Hepatocyte (in vitro differentiated cells): Measurements from ENCODE around the gene LYRM4. TPM values are rescaled to one million over a fixed set of nuclear protein-coding genes. Genes with fewer than 3 reads are reported as not detected.

ENCODE experiments used
- DNase-seq: peaks from one replicate; pipeline ENCODE4 v3.0.0-alpha.2; 2016; ENCODE audit warnings: low spot score
- H2AFZ ChIP-seq: fragments of 200-600 bp; sonication (generic); 2 replicates; pipeline ENCODE4 v1.6.0; 2016; ENCODE audit warnings: antibody characterized with exemption, mild to moderate bottlenecking
- H3K27ac ChIP-seq: fragments of 200-600 bp; sonication (generic); 2 replicates; pipeline ENCODE4 v1.5.1; 2016; ENCODE audit warnings: mild to moderate bottlenecking
- H3K27me3 ChIP-seq: fragments of 200-600 bp; sonication (generic); 2 replicates; pipeline ENCODE4 v1.6.1; 2016
- H3K36me3 ChIP-seq: fragments of 200-600 bp; sonication (generic); replicated peaks from 2 replicates; pipeline ENCODE4 v1.5.1; 2016; ENCODE audit warnings: low read depth; ENCODE audit not compliant: insufficient read depth
- H3K4me1 ChIP-seq: fragments of 200-600 bp; sonication (generic); 2 replicates; pipeline ENCODE4 v1.5.1; 2016; ENCODE audit warnings: mild to moderate bottlenecking, moderate library complexity; ENCODE audit not compliant: insufficient read depth
- H3K4me2 ChIP-seq: fragments of 200-600 bp; sonication (generic); 2 replicates; pipeline ENCODE4 v1.6.0; 2016
- H3K4me3 ChIP-seq: fragments of 200-600 bp; sonication (generic); 2 replicates; pipeline ENCODE4 v1.5.1; 2016; ENCODE audit warnings: mild to moderate bottlenecking
- H3K79me2 ChIP-seq: fragments of 200-600 bp; sonication (generic); 2 replicates; pipeline ENCODE4 v1.6.0; 2017; ENCODE audit warnings: mild to moderate bottlenecking
- H3K9me2 ChIP-seq: fragments of 200-600 bp; sonication (generic); replicated peaks from 2 replicates; pipeline ENCODE4 v1.6.0; 2017; ENCODE audit warnings: mild to moderate bottlenecking; ENCODE audit not compliant: insufficient read depth
- H3K9me3 ChIP-seq: fragments of 200-600 bp; sonication (generic); 2 replicates; pipeline ENCODE4 v1.5.1; 2016; ENCODE audit warnings: low read depth, mild to moderate bottlenecking
- H4K20me1 ChIP-seq: fragments of 200-600 bp; sonication (generic); 2 replicates; pipeline ENCODE4 v1.6.0; 2016; ENCODE audit warnings: mild to moderate bottlenecking; ENCODE audit not compliant: insufficient read depth, poor library complexity, severe bottlenecking
- CTCF ChIP-seq: fragments of 200-600 bp; sonication (generic); IDR thresholded peaks from 2 replicates; pipeline ENCODE4 v1.5.1; 2016; ENCODE audit warnings: antibody characterized with exemption, mild to moderate bottlenecking; ENCODE audit not compliant: poor library complexity
- EZH2 ChIP-seq: fragments of 200-600 bp; sonication (generic); IDR thresholded peaks from 2 replicates; pipeline ENCODE4 v1.6.1; 2016; ENCODE audit warnings: antibody characterized with exemption, mild to moderate bottlenecking, borderline replicate concordance
- EZH2phosphoT487 ChIP-seq: fragments of 200-600 bp; sonication (generic); IDR thresholded peaks from one replicate; pipeline ENCODE4 v1.6.1; 2018; ENCODE audit warnings: antibody characterized with exemption, mild to moderate bottlenecking, low read depth, moderate library complexity; ENCODE audit not compliant: unreplicated experiment, severe bottlenecking
- WGBS: methylation state at CpG from one replicate; pipeline ENCODE4 v1.1.6; 2016; ENCODE audit warnings: low lambda C conversion rate; ENCODE audit errors: missing lambda C conversion rate; 5-methylcytosine and 5-hydroxymethylcytosine counted together
- polyA plus RNA-seq: library from polyadenylated mRNA; unstranded; fragments of >200 nt; fragmentation: Nextera tagmentation; extraction: Ambion mirVana; gene quantifications from 2 replicates; pipeline ENCODE4 v1.2.1, GENCODE V29; 2016
- total RNA-seq: library from RNA; depleted of rRNA; stranded (reverse); fragments of >200 nt; gene quantifications from 2 replicates; pipeline ENCODE4 v1.2.3, GENCODE V29; 2014

The LYRM4 gene
- total and polyA plus RNA-seq, 2 experiments from 2014 or later, result 20.5 to 22.9 TPM

GRCh38 chr6:5110246-5110645 lies 150.5 kb downstream of the LYRM4 start:
- no peaks in the 10 kb centered on the region for H3K79me2 ChIP-seq
- H3K9me2 ChIP-seq, result no peaks in the 10 kb centered on the region
- no peaks in the 10 kb centered on the region for H3K4me1 ChIP-seq
- H3K9me3 ChIP-seq, result no peaks in the 10 kb centered on the region
- H3K27me3 ChIP-seq, result no peaks in the 10 kb centered on the region
- H2AFZ ChIP-seq, result no peak overlapping the region
- no peak for DNase-seq
- no peak overlapping the region for H3K4me3 ChIP-seq
- no peaks in the 10 kb centered on the region for H4K20me1 ChIP-seq
- 96% methylated on average over 16 of the region's 16 CpGs for WGBS
- H3K36me3 ChIP-seq, result no peaks in the 10 kb centered on the region
- TF ChIP-seq EZH2phosphoT487, result no peak
- no peak for TF ChIP-seq CTCF
- H3K4me2 ChIP-seq, result no peak overlapping the region
- no peak overlapping the region for H3K27ac ChIP-seq

GRCh38 chr6:5109436-5109835 lies 151.3 kb downstream of the LYRM4 start:
- TF ChIP-seq CTCF (no peak), EZH2phosphoT487 (no peak), EZH2 (no peak)
- Histone ChIP-seq H3K36me3 (no peaks in the 10 kb centered on the region), H3K4me1 (no peaks in the 10 kb centered on the region), H3K4me2 (no peak overlapping the region), H3K9me3 (no peaks in the 10 kb centered on the region), H3K27me3 (no peaks in the 10 kb centered on the region), H4K20me1 (no peaks in the 10 kb centered on the region), H3K79me2 (no peaks in the 10 kb centered on the region), H2AFZ (no peak overlapping the region), H3K27ac (no peak overlapping the region), H3K9me2 (no peaks in the 10 kb centered on the region), H3K4me3 (no peak overlapping the region)
- no peak for DNase-seq
- 92% methylated on average over 10 of the region's 10 CpGs for WGBS

GRCh38 chr6:5108536-5109150 lies 152.1 kb downstream of the LYRM4 start:
- no peaks in the 10 kb centered on the region for H3K4me1 ChIP-seq
- H3K27me3 ChIP-seq, result no peaks in the 10 kb centered on the region
- no peaks in the 10 kb centered on the region for H3K36me3 ChIP-seq
- H2AFZ ChIP-seq, result no peak overlapping the region
- H3K9me3 ChIP-seq, result no peaks in the 10 kb centered on the region
- WGBS, result 87% methylated on average over 6 of the region's 6 CpGs
- H3K4me3 ChIP-seq, result no peak overlapping the region
- no peak for DNase-seq
- H3K9me2 ChIP-seq, result no peaks in the 10 kb centered on the region
- H3K79me2 ChIP-seq, result no peaks in the 10 kb centered on the region
- TF ChIP-seq EZH2phosphoT487 (no peak), EZH2 (no peak), CTCF (no peak)
- H3K27ac ChIP-seq, result no peak overlapping the region
- no peaks in the 10 kb centered on the region for H4K20me1 ChIP-seq
- H3K4me2 ChIP-seq, result no peak overlapping the region

GRCh38 chr6:5108068-5108467 lies 152.7 kb downstream of the LYRM4 start:
- 65% methylated on average over 9 of the region's 9 CpGs for WGBS
- Histone ChIP-seq H3K27ac (no peak overlapping the region), H3K36me3 (no peaks in the 10 kb centered on the region), H3K9me3 (no peaks in the 10 kb centered on the region), H3K79me2 (no peaks in the 10 kb centered on the region), H4K20me1 (no peaks in the 10 kb centered on the region), H3K4me1 (no peaks in the 10 kb centered on the region), H3K4me2 (peak overlapping the region; percentile 7), H3K27me3 (no peaks in the 10 kb centered on the region), H3K9me2 (no peaks in the 10 kb centered on the region), H3K4me3 (no peak overlapping the region), H2AFZ (no peak overlapping the region)
- DNase-seq, result no peak
- no peak for TF ChIP-seq EZH2
- TF ChIP-seq EZH2phosphoT487, result no peak
- TF ChIP-seq CTCF, result no peak
